Parathyroid adenoma (tissue), 2 donors: ENCODE data around the gene BMP7.

ENCODE experiments used
- H2AFZ ChIP-seq: fragments of 300-600 bp; sonication (generic); one replicate; pipeline ENCODE4 v1.7.0; 2017; ENCODE audit warnings: antibody characterized with exemption, mild to moderate bottlenecking
- H3K27ac ChIP-seq: fragments of 300-600 bp; sonication (generic); one replicate; pipeline ENCODE4 v1.7.0; 2017
- H3K27me3 ChIP-seq: fragments of 300-600 bp; sonication (generic); one replicate; pipeline ENCODE4 v1.7.0; 2017; ENCODE audit warnings: low read length; ENCODE audit not compliant: control insufficient read depth, insufficient read depth
- H3K36me3 ChIP-seq: fragments of 300-600 bp; sonication (generic); one replicate; pipeline ENCODE4 v1.7.0; 2017; ENCODE audit warnings: low read length; ENCODE audit not compliant: control insufficient read depth, insufficient read depth
- H3K4me1 ChIP-seq: fragments of 300-600 bp; sonication (generic); one replicate; pipeline ENCODE4 v1.7.0; 2017; ENCODE audit warnings: control low read depth
- H3K4me2 ChIP-seq: fragments of 300-600 bp; sonication (generic); one replicate; pipeline ENCODE4 v1.7.0; 2017; ENCODE audit warnings: low read length
- H3K4me3 ChIP-seq: fragments of 300-600 bp; sonication (generic); one replicate; pipeline ENCODE4 v1.7.0; 2017; ENCODE audit warnings: low read depth, low read length
- H3K79me2 ChIP-seq: fragments of 300-600 bp; sonication (generic); one replicate; pipeline ENCODE4 v1.7.0; 2017; ENCODE audit warnings: control low read depth
- H3K9ac ChIP-seq: fragments of 300-600 bp; sonication (generic); one replicate; pipeline ENCODE4 v1.7.0; 2017; ENCODE audit warnings: mild to moderate bottlenecking
- H3K9me3 ChIP-seq: fragments of 300-600 bp; sonication (generic); one replicate; pipeline ENCODE4 v1.7.0; 2017; ENCODE audit warnings: low read length; ENCODE audit not compliant: control insufficient read depth
- CTCF ChIP-seq: fragments of 300-600 bp; sonication (generic); IDR thresholded peaks from one replicate; pipeline ENCODE4 v1.7.0; 2017; ENCODE audit warnings: antibody characterized with exemption, mild to moderate bottlenecking
- donor health status: primary hyperparathyroidism.

The BMP7 gene

GRCh38 chr20:57237585-57237953, 28.9 kb downstream of the BMP7 start:
- Histone ChIP-seq H3K9ac (no peak overlapping the region), H3K79me2 (no peaks in the 10 kb centered on the region), H3K27me3 (no peaks in the 10 kb centered on the region), H2AFZ (no peak overlapping the region), H3K4me3 (no peak overlapping the region), H3K4me1 (no peaks in the 10 kb centered on the region), H3K4me2 (no peak overlapping the region), H3K9me3 (no peaks in the 10 kb centered on the region), H3K27ac (no peak overlapping the region), H3K36me3 (no peaks in the 10 kb centered on the region)
- no peak for TF ChIP-seq CTCF

GRCh38 chr20:57236813-57237584, 29.4 kb downstream of the BMP7 start:
- Histone ChIP-seq H3K36me3 (no peaks in the 10 kb centered on the region), H3K79me2 (no peaks in the 10 kb centered on the region), H3K27ac (no peak overlapping the region), H3K4me3 (no peak overlapping the region), H3K4me1 (no peaks in the 10 kb centered on the region), H3K9me3 (no peaks in the 10 kb centered on the region), H2AFZ (no peak overlapping the region), H3K9ac (no peak overlapping the region), H3K27me3 (no peaks in the 10 kb centered on the region), H3K4me2 (no peak overlapping the region)
- no peak for TF ChIP-seq CTCF

DNA sequence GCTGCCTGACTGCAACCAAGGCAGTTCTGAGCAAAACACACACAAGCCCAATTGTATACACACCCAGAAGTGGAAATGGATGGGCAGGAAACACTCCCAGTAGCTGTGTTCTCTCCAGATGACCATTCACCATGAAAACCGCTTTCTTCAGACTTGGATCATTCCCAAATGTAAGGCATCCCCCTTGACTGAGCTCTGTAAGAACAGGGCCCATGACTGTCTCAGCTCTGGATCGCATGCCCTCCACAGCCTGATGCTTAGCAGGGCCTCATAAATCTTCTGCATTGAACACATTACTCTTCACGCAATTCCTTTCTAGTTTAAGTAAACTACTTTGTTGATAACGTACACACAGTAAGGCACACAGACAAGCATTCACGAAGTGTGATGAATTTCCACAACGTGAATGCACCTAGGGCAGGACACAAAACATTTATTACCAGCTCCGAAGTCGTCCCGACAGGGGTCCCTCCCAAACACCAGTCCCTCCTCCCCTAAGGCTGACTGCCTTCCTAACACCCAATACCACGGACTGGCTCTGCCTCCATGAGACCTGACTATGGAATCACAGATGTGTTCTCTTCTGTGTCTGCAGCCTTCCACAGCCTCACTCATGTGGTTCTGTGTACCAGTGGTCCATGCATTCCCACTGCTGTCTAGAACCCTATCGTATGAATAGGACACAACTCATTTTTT, 31.7 kb downstream of the BMP7 start:
- Histone ChIP-seq H3K4me2 (no peak overlapping the region), H3K4me3 (no peak overlapping the region), H3K36me3 (no peaks in the 10 kb centered on the region), H3K27ac (no peak overlapping the region), H2AFZ (no peak overlapping the region), H3K9ac (no peak overlapping the region), H3K79me2 (no peaks in the 10 kb centered on the region), H3K9me3 (no peaks in the 10 kb centered on the region), H3K27me3 (no peaks in the 10 kb centered on the region), H3K4me1 (no peaks in the 10 kb centered on the region)
- TF ChIP-seq CTCF = no peak

- H3K27ac ChIP-seq = no peak overlapping the region
- H3K4me3 ChIP-seq = no peak overlapping the region
- no peak for TF ChIP-seq CTCF
- H3K4me1 ChIP-seq = no peaks in the 10 kb centered on the region
- no peak overlapping the region for H3K9ac ChIP-seq
- H3K79me2 ChIP-seq = no peaks in the 10 kb centered on the region
- no peaks in the 10 kb centered on the region for H3K27me3 ChIP-seq
- H2AFZ ChIP-seq = no peak overlapping the region
- no peak overlapping the region for H3K4me2 ChIP-seq
- H3K36me3 ChIP-seq = no peaks in the 10 kb centered on the region
- no peaks in the 10 kb centered on the region for H3K9me3 ChIP-seq
Observed at GRCh38 chr20:57231951-57232428, 34.5 kb downstream of the BMP7 start.
